GM18951 (cell line): Measurements from ENCODE around the gene SCP2.

ENCODE experiments used
- POLR2A ChIP-seq: IDR thresholded peaks from 4 replicates; pipeline ENCODE4 v1.6.1; 2011; ENCODE audit warnings: mild to moderate bottlenecking; ENCODE audit not compliant: insufficient read length, insufficient read depth; ENCODE audit errors: extremely low read depth
- in situ Hi-C: fragments of 300-500 bp; cut with MboI; formaldehyde crosslinking; loops from one replicate; pipeline ENCODE4 v1.12.0; 2022; ENCODE audit warnings: low sequenced_read_pairs, mixed read lengths, inconsistent platforms; ENCODE audit not compliant: unreplicated experiment

Gene SCP2

DNA sequence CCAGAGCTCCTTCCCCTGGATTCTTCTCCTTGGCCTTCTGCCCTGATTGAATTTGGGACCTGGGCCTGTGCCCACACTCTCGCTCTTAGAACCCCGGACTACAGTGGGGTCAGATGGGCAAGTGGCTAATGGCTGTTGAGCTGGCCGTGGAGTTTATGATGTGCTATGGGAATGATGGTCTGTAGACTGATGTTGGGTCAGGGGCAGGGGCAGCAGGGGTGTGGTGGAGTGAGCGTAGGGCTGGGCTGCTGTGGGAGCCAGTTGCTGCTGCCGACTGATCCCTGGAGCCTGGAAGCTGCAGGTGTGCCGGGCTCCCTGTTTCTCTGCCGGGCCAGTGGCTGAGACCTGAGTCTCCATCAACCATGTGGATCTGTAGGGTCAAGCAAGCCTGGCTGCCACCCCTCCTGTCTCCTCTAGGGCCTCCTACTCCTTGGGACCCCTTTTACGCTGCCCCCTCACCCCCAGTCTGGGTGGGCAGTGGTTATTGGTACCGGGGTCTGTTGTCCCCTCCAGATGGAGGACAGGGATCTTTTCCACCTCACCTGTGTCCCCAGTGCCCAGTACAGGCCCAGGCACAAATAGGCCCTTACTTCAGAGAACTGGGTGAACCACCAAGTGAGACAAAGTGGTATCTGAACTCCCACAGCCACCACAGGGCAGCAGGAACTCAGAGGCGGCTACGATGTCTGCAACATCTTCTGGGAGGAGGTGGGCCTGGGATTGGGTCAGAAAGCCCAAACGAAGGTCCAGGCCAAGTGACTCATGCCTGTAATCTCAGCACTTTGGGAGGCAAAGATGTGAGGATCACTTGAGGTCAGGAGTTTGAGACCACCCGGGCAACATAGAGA, 140.0 kb downstream of the SCP2 start:
- in situ Hi-C loops = no loop called here
- no peak for TF ChIP-seq POLR2A

DNA sequence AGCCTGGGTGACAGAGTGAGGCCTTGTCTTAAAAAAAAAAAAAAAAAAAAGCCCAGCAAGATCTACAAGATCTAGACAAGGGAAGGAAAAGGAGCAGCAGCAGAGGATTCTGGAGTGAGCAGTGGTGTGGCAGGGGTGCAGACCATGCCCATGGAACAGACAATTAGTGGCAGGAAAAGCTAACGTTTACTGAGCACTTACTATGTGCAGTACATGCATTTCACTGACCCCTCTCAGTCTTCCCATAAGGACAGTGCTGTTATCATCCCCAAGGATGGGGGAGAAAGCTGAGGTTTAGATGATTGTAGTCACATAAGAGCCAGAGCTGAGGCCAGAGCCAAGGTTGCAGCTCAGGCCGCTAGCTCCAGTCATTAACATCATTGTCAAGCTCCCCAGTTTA, 140.8 kb downstream of the SCP2 start:
- TF ChIP-seq POLR2A = no peak
- in situ Hi-C loops = no loop called here

DNA sequence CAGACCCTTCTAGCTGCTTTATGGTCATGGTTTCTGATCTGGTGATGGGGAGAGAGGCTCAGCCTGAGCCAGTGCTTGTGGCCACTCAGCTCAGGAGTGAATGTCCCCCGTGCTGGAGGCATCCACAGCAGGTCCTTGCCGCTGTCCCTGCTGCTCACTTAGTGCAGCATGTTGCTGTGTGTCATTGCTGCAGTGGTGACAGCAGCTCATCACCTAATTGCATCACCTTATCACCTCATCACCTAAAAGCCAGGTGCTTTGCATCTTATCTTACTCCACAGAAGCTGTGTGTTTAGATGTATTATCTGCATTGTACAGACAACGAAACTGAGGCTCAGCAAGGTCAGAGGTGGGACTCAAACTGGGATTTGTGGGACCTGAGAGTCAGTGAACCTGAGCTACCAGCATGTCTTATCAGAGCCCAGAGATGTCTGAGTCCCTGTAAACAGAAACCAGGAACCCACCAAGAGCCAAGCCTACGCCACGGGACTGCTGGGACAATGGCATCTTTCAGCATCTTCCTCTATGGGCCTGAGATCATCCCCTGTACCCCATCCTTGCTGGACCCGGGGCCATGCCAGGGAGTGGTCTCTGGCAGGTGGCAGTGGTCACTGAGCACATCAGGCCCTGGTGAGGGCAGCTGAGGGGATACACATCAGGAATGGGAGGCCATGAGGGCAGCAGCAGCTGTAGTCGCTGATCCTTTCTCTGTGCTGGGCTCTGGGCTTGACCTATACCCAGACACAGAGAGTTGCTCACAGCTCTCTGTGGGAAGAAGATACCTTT, 141.4 kb downstream of the SCP2 start:
- in situ Hi-C loops = no loop called here
- TF ChIP-seq POLR2A = no peak

DNA sequence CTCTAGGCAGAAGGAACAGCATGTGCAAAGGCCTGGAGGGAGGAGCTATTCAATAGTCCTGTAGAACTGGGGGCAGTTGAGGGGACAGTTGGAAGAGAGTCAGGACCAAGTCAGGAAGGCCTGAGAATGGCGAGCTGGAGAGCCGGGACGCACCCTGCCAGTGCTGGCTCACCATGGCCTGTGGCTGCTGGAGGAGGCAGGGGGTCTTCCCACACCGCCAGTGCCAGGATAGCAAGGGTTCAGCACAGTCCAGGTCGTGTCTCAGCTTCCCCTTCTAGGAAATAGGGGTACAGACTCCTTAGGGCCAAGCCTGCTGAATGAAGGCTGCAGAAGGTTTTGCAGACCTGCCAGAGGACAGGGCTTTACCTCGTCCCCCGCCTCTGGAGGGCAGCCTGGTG, 142.2 kb downstream of the SCP2 start:
- in situ Hi-C loops = no loop called here
- no peak for TF ChIP-seq POLR2A

DNA sequence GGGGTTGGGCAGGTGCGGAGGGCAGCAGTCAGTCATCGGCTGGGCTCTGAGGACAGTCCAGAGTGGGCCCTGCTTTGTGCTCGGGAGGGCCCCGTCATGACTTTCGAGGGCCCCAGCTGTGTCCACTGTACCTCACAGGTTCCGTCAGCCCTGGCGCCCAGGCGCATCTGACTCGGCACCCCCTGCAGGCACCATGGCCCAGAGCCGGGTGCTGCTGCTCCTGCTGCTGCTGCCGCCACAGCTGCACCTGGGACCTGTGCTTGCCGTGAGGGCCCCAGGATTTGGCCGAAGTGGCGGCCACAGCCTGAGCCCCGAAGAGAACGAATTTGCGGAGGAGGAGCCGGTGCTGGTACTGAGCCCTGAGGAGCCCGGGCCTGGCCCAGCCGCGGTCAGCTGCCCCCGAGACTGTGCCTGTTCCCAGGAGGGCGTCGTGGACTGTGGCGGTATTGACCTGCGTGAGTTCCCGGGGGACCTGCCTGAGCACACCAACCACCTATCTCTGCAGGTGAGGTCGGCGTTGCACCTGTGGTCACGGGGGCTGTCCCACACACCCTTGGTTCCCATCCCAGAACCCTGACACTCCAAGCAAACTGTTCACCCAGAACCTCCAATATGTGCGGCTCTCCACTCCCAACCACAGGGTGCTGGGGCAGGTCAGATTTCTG, 142.7 kb downstream of the SCP2 start:
- in situ Hi-C loops = no loop called here
- no peak for TF ChIP-seq POLR2A

DNA sequence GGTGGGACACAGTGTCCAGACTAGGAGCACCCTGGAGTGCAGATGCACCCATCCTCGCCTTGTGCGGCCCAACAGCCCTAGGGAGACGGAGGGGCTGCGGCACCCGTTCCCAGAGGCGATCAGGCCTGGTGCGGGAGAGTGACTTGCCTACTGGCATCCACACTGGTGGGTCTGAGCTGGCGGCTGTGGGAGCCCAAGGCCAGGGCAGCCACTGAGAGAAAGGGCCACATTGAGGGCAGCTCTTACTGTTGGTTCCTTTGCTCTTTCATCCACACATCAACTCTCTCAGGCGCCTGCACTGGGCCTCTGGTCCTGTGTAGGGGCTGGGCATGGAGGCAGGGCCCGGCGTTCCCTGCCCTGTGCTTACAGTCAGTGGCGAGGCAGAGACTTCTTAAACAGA, 143.5 kb downstream of the SCP2 start:
- no peak for TF ChIP-seq POLR2A
- in situ Hi-C loops = no loop called here

DNA sequence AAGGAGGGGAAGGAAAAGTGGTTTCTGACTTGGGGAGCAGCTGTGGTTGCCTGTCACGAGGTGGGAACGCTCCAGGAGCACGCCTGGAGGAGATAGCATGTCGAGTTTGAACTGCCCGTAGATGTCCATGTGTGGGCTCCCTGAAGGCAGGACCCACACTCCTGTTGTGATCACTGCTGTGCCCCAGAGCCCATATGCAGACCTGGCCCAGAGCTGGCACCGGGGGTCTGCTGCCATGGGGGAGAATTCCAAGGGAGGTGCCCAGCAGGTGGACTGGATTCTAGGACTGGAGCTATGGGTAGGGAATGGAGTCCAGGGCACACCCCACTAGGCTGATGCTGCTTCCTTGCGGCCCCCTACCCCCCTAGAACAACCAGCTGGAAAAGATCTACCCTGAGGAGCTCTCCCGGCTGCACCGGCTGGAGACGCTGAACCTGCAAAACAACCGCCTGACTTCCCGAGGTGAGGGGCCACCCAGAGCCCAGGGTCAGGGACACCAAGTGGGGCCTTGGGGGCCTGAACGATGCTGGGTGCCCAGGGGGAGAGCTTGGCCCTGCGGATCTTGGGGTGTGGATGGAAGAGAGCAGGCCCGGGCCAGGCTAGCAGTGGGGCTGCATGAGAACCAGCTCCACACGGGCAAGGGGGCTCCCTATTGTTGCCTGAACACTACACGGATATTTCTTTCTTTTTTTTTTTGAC, 144.2 kb downstream of the SCP2 start:
- in situ Hi-C loops = no loop called here
- TF ChIP-seq POLR2A = no peak

DNA sequence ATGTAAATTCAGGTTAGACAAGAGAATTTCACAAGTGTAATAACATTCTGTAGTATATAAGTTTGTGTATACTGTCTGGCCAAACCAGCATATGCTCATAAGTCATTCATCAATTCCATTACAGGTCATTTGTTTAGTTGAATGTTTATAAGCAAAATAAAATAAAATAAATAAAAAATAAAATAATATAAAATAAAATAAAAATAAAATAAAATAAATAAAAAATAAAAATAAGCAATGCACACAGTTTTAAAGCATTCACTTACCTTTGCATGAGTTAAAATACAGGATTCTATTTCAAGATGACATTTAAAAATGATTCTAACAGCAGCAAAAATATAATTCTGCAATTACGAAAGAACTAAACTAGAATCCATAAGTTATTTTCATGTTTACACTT, 144.8 kb downstream of the SCP2 start:
- TF ChIP-seq POLR2A = no peak
- in situ Hi-C loops = no loop called here

DNA sequence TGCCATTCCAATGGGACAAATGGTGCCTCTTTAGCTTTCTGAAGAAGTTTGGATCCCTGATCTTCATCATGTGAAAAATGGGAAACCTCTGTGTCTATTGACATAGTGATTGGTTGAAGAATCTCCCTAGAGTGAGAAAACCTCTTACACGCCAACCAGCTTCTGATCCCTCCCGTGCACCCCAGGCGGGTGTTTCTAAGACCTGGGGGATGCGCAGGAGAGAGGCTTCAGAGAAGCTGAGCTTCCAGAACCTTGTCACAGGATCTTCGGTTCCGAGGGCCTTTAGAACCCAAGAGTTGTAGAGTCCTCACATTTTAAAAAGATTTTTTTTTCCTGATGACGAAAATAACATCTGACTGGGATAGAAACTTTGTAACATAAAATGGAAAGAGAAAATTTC, 146.2 kb downstream of the SCP2 start:
- in situ Hi-C loops = no loop called here
- TF ChIP-seq POLR2A = no peak

DNA sequence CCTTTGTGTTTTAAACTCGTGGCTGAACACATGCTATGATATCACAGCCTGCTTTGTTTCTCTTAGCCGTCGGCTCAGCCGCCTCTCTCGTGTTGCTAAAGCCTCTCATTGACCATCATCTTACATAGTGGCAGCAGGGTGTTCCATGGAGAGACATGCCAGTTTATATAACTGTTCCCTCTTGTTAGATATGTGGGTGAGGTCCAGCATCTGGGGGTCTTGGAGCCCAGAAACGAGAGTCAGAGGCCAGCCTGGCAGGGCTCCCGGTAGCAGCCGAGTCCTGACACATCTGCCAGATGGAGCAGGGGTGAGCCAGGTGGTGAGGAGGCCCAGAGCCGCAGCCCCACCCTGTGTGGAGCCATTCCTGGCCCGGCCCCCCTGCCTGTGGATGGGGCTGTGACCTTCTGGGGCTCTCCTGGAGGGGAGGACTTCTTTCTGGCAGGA, 146.8 kb downstream of the SCP2 start:
- no peak for TF ChIP-seq POLR2A
- in situ Hi-C loops = no loop called here

DNA sequence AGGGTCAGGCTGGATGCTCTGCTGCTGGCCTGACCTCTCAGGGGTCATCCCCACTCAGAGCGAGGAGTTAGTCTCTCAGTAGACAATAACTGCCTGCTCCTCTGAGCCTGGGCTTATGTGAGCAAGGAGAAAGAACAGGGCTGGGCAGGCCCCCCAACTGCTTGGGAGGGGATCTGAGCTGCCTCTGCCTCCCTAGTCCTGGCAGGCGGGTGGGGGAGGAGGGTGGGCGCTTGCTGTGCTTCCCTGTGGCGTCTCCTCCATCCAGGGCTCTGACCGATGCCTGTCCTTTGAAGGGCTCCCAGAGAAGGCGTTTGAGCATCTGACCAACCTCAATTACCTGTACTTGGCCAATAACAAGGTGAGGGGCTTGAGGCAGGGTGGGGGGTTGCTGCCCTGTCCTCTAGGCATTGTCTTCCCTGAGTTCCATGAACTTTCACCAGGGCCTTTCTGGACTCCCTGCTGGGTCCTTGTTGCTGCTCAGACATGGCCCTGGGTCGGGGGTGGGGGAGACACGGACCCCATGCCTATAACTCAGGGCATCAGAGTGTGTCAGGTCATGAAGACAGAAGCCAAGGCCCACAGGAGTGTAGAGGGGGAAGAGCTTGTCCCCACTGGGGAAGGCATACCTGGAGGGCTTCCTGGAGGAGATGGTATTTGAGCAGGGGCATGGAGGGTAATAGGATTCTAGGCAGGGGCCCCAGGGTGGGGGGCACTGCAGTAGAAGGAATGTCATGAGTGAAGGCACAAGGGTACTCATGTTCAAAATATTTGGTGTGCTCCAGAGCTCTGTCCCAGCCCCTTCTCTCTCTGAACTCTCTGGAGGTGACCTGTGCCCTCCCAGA, 147.5 kb downstream of the SCP2 start:
- TF ChIP-seq POLR2A = no peak
- in situ Hi-C loops = no loop called here

DNA sequence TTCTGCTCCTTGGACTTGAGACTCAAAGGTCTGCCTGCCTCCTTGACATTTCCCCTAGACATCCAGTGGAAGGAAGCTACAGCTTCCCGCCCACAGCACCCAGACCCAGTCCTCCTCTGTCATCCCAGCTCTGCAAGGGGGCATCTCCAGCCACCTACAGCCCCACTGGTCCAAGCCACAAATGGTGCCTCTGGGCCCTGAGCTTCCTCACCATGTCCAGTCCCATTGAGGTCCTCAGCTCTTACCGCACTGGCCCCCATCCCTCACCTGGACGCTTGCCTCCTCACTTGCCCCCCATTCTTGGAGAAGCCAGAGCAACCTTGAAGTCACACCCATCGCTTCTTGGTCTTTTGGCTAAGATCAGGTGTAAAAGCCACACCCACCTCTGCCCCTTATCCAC, 148.1 kb downstream of the SCP2 start:
- no peak for TF ChIP-seq POLR2A
- in situ Hi-C loops = no loop called here
